Measurements from ENCODE around the gene NACC2. TPM values are rescaled to one million over a fixed set of nuclear protein-coding genes. Genes with fewer than 3 reads are reported as not detected.

NACC2 gene
- total RNA-seq, 1 donor from 2014 or later = 34.0 TPM

GRCh38 chr9:136116360-136117098, 21.4 kb upstream of the NACC2 start:
- Mint-ChIP-seq H3K27me3 (ENCODE audit: low read depth, unreplicated experiment) (no peaks in the 10 kb centered on the region), H3K4me1 (ENCODE audit: low read depth, unreplicated experiment) (peaks cover 3% of the 10 kb centered on the region), H3K27ac (ENCODE audit: unreplicated experiment) (peak overlapping the region; percentile 34), H3K4me3 (ENCODE audit: unreplicated experiment) (no peak overlapping the region), H3K36me3 (ENCODE audit: low read depth, unreplicated experiment) (peaks cover 5% of the 10 kb centered on the region), H3K9me3 (ENCODE audit: unreplicated experiment) (no peaks in the 10 kb centered on the region)
- Histone ChIP-seq H2AFZ (ENCODE audit: low read depth, low read length) (no peak overlapping the region), H3K27ac (ENCODE audit: low read depth, low read length) (no peak overlapping the region), H3K4me1 (ENCODE audit: insufficient read depth, low read length) (peaks cover 13% of the 10 kb centered on the region), H3K36me3 (ENCODE audit: insufficient read depth, low read length) (no peaks in the 10 kb centered on the region), H3K4me2 (ENCODE audit: low read length) (no peak overlapping the region), H3K4me3 (ENCODE audit: insufficient read depth, low read depth, low read length) (no peak overlapping the region), H3K79me2 (ENCODE audit: insufficient read depth, low read length) (peaks cover 44% of the 10 kb centered on the region), H3K27me3 (ENCODE audit: insufficient read depth, low read length) (no peaks in the 10 kb centered on the region), H3K9me3 (ENCODE audit: insufficient read depth, low read depth, low read length) (no peaks in the 10 kb centered on the region), H3K9ac (ENCODE audit: low read length) (no peak overlapping the region), H4K20me1 (ENCODE audit: insufficient read depth, low read length) (peaks cover 24% of the 10 kb centered on the region)
- no peak for FAIRE-seq
- no peak for TF ChIP-seq CTCF (IDR thresholded peaks at IDR 0.05; ENCODE audit: insufficient read depth, low read depth, low read length)
- TF ChIP-seq EZH2 (IDR thresholded peaks at IDR 0.05; ENCODE audit: insufficient read depth, low read length) = no peak
- DNase-seq (ENCODE audit: low read depth) = no peak

- H3K4me2 ChIP-seq (ENCODE audit: low read length) = no peak overlapping the region
- H2AFZ ChIP-seq (ENCODE audit: low read depth, low read length) = no peak overlapping the region
- no peak overlapping the region for H3K27ac ChIP-seq (ENCODE audit: low read depth, low read length)
- H3K4me3 Mint-ChIP-seq (ENCODE audit: unreplicated experiment) = no peak overlapping the region
- H3K79me2 ChIP-seq (ENCODE audit: insufficient read depth, low read length) = peaks cover 44% of the 10 kb centered on the region
- peaks cover 13% of the 10 kb centered on the region for H3K4me1 ChIP-seq (ENCODE audit: insufficient read depth, low read length)
- no peak for DNase-seq (ENCODE audit: low read depth)
- no peaks in the 10 kb centered on the region for H3K27me3 Mint-ChIP-seq (ENCODE audit: low read depth, unreplicated experiment)
- H3K4me1 Mint-ChIP-seq (ENCODE audit: low read depth, unreplicated experiment) = peaks cover 3% of the 10 kb centered on the region
- no peak overlapping the region for H3K4me3 ChIP-seq (ENCODE audit: insufficient read depth, low read depth, low read length)
- H4K20me1 ChIP-seq (ENCODE audit: insufficient read depth, low read length) = peaks cover 24% of the 10 kb centered on the region
- TF ChIP-seq EZH2 (IDR thresholded peaks at IDR 0.05; ENCODE audit: insufficient read depth, low read length) (no peak), CTCF (IDR thresholded peaks at IDR 0.05; ENCODE audit: insufficient read depth, low read depth, low read length) (no peak)
- H3K9me3 Mint-ChIP-seq (ENCODE audit: unreplicated experiment) = no peaks in the 10 kb centered on the region
- no peaks in the 10 kb centered on the region for H3K9me3 ChIP-seq (ENCODE audit: insufficient read depth, low read depth, low read length)
- H3K36me3 ChIP-seq (ENCODE audit: insufficient read depth, low read length) = no peaks in the 10 kb centered on the region
- no peak for FAIRE-seq
- no peak overlapping the region for H3K27ac Mint-ChIP-seq (ENCODE audit: unreplicated experiment)
- no peaks in the 10 kb centered on the region for H3K27me3 ChIP-seq (ENCODE audit: insufficient read depth, low read length)
- peaks cover 5% of the 10 kb centered on the region for H3K36me3 Mint-ChIP-seq (ENCODE audit: low read depth, unreplicated experiment)
- H3K9ac ChIP-seq (ENCODE audit: low read length) = no peak overlapping the region
These were observed 20.7 kb upstream of the NACC2 start for GRCh38 chr9:136115641-136116359.

Measured in astrocyte (in vitro differentiated cells and primary cell).